22Rv1 (cell line): ENCODE measurements around the gene PLAC8L1.

Experiments
- H3K27ac ChIP-seq: fragments of 450-650 bp; 2 replicates; pipeline ENCODE4 v1.5.1; 2017
- ZFX ChIP-seq: fragments of 450-650 bp; IDR thresholded peaks from 2 replicates; pipeline ENCODE4 v1.6.1; 2017; ENCODE audit warnings: antibody characterized with exemption, borderline replicate concordance
- TF ChIP-seq, protein P1 (sequence below): fragments of 450-650 bp; IDR thresholded peaks from 2 replicates; pipeline ENCODE4 v1.5.1; 2017; ENCODE audit warnings: mild to moderate bottlenecking

PLAC8L1 gene

DNA sequence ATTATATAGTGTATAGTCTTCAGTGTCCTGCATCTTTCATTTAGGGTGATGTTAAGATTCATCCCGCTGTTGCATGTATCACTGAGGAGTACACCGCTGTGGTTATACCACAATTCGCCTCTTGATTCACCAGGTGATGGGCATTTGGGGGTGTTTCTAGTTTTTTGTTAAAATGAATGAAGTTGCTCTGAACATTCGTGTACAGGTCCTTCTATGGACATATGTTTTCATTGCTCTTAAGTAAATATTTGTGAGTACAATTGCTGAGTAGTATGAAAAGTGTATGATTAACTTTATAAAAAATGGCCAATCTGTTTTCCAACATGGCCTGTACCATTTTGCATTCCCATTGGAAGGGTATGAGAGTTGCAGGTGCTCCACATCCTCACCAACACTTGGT, 61.7 kb downstream of the PLAC8L1 start:
- TF ChIP-seq, protein P1, sequence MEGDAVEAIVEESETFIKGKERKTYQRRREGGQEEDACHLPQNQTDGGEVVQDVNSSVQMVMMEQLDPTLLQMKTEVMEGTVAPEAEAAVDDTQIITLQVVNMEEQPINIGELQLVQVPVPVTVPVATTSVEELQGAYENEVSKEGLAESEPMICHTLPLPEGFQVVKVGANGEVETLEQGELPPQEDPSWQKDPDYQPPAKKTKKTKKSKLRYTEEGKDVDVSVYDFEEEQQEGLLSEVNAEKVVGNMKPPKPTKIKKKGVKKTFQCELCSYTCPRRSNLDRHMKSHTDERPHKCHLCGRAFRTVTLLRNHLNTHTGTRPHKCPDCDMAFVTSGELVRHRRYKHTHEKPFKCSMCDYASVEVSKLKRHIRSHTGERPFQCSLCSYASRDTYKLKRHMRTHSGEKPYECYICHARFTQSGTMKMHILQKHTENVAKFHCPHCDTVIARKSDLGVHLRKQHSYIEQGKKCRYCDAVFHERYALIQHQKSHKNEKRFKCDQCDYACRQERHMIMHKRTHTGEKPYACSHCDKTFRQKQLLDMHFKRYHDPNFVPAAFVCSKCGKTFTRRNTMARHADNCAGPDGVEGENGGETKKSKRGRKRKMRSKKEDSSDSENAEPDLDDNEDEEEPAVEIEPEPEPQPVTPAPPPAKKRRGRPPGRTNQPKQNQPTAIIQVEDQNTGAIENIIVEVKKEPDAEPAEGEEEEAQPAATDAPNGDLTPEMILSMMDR = no peak
- TF ChIP-seq ZFX = no peak
- no peak overlapping the region for H3K27ac ChIP-seq

DNA sequence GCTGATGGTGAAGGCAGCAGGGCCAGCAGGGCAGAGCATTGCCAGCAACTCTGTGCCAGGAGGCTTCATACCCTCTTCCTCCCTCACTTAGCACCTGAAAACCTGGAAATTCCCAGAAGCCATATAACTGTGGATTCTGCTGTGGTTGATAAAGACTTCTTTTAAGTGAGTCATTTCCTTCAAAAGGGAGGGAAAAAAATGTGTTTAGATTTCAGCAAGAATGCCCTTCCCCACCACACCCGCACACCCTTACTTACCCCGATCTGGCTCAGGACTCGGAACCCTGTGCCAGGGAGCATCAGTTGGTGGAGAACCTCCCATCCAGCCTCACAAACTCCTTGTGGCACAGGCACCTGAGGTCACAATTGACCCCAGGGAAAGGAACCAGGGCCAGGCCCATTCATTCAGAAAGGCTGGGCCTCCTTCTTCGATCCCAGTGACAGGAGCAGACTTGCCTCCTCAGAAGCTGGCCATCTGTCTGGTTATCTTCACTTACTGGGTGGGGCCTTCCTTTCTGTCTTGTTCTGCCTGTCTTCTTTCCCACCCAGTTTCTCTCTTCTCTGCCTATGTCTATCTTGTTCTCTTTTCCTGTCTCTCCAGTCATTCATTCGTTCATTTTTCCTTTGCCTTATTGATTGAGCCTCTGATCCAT, 62.6 kb downstream of the PLAC8L1 start:
- H3K27ac ChIP-seq = no peak overlapping the region
- TF ChIP-seq, protein P1 = no peak
- TF ChIP-seq ZFX = no peak

DNA sequence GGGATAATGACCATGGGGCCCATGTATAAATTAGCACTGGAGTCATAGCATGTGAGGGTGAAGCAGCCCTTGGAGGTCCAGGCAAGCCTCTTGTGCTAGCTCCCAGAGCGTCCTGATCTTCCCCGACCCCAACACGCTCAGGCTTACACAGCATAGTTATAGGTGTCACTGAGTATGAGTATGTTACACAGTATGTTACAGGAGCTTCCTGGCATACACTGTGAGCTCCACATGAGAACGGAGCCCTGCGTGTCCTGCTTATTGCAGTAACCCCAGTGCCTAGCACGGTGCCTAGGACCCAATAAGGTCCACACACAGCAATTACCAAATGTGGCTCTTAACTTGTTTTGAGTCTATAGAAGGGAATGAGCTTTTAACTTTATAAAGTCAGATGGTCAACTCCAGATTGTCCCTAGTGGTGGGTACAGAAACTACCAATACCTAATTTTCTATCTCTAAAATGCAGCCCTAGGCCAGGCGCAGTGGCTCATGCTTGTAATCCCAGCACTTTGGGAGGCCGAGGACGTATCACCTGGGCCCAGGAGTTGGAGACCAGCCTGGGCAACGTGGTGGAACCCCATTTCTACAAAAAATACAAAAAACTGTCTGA, 64.1 kb downstream of the PLAC8L1 start:
- no peak overlapping the region for H3K27ac ChIP-seq
- TF ChIP-seq, protein P1 = peak; percentile 63
- TF ChIP-seq ZFX = no peak

DNA sequence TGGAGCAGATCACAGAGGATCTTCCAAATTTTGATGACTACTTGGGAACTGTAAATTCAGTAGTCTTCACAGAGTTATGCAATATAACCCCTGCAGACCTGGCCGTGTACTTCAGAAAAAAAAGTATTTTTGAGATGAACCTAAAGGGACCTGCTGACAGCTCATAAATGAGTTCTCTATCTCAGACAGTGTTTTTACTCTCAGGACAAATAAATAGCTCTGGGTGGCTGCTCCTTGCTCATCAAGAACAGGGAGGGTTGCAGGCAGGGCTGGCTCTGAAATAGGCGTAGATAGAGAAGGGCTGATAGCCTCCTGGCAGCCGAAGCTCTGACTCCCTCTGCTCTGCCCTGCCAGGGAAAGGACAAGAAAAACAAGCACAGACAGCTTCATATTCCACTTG, 64.8 kb downstream of the PLAC8L1 start:
- TF ChIP-seq, protein P1 = no peak
- no peak for TF ChIP-seq ZFX

DNA sequence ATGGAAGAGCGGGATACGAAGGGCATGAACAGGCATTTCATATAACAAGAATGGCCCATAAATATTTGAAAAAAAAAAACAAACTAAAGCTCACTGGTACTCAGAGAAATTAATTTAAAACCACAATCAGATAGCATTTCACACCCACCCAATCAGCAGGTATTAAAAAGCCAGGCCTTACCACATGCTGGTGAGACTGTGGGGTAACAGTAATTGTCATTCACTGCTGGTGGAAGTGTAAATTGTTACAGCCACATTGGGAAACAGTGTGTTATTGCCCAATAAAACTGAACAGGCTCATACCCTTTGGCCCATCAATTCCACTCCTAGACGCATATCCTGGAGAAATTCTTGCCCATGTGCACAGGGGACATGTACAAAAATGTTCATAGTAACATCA, 66.0 kb downstream of the PLAC8L1 start:
- TF ChIP-seq, protein P1 = no peak
- TF ChIP-seq ZFX = no peak
- no peak overlapping the region for H3K27ac ChIP-seq

More for the DNA sequence above, 64.8 kb downstream of the PLAC8L1 start:
- H3K27ac ChIP-seq = no peak overlapping the region

DNA sequence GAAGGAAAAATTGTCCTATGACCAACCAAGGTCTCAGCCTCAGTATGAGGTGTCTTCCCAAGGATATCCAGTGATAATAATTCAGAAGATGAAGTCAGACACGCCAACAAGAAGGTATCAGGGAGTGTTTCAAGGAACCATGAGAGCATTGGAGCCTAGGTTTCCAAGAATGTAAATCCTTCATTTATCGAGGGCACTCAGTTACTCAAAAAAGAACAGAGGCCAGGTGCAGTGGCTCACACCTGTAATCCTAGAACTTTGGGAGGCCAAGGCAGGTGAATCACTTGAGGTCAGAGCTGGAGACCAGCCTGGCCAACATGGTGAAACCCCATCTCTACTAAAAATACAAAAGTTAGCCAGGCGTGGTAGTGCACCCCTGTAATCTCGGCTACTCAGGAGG, 70.8 kb downstream of the PLAC8L1 start:
- no peak overlapping the region for H3K27ac ChIP-seq
- TF ChIP-seq ZFX = no peak
- TF ChIP-seq, protein P1 = no peak
